Amygdala (tissue), 56 donors: ENCODE data around the gene GAS5.

Experiments used
- DNase-seq, 56 donors: peaks; one replicate each; lab custom pipeline; 2025; lab: John Stamatoyannopoulos, UW

GAS5 gene

DNA sequence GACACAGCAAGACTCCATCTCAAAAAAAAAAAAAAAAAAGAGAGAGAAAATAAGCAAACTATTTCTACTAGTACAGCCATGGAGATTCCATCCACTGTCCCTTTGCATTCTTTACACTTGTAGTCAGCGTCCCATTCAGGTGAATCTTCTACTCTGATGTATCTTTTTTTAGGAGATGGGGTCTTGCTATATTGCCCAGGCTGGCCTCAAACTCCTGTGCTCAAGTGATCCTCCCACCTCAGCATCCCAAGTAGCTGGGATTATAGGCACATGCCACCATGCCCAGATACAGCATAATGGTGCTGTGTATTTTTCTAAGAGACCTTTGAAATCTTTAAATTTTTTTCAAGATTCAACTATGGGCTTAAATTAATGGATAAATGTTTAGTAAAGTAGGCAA is 35.0 kb downstream of the GAS5 start:
- no peak for DNase-seq

DNA sequence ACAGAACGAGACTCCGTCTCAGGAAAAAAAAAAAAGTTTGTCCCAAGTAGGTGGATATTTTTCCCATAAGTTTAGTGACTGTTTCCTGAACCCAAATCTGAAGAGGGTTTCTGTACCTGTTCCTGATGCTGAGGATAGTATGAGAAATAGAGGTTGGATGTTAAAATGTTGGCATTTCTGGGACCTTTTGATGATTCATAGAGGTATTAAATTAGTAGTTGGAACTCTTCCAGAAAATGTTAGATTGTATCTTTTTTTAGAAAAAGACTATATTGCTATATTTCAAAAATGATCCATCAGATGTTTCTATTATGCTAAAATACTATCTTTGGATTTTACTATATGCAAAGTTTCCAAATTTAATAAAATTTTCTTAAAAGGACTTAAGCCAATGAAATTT is 40.2 kb downstream of the GAS5 start:
- DNase-seq, result no peak

DNA sequence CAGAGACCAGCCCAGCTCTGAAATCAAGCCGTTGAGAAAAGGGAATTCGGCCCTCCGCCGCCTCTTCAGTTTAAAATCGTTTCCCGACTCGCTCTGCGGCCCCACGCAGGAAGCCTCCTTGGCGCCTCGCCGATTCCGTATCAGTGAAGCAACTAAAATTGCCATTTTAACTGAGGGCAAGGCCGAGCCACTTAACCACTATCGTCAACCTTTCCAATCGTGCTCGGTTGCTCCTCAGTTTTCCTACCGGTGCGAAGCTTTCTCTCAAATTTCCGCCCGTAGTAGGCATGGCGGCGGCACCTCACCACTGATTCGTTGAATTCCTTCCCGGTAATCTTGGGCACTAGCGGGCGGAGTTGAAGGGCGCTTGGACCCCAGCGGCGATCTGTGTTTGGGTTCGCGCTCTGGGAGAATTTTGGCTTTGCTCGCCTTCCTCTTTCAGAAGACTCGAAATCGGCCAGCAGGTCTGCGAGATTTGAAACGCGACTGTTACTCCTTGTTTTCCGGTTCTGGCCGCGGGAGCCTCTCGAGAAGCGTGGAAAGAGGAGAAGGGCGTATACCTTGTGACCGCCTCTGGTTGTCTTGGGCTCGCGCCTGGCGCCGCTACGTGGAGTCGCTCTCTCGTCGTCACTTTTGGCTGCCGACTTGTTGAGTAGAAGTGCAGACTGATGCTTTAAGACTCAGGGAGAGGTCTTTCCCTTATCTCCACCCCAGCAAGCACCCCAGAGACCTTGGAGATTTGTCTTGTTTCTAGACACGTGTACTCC is 43.3 kb downstream of the GAS5 start, which contains the start of the genes CENPL and DARS2:
Gene CENPL, minus strand, starts transcription at position 569 of the 767 bp plus-strand sequence. CDS start 13,584 bp downstream, outside the sequence.
Gene DARS2, plus strand, starts transcription at position 359 of the 767 bp plus-strand sequence. CDS start 557 bp downstream, outside the sequence.
- peak; percentile 66 to 99 (median 92) for DNase-seq

GRCh38 chr1:173823781-173824314 is 43.9 kb downstream of the GAS5 start:
- no peak for DNase-seq

GRCh38 chr1:173821680-173822079 is 46.1 kb downstream of the GAS5 start:
- no peak for DNase-seq

DNA sequence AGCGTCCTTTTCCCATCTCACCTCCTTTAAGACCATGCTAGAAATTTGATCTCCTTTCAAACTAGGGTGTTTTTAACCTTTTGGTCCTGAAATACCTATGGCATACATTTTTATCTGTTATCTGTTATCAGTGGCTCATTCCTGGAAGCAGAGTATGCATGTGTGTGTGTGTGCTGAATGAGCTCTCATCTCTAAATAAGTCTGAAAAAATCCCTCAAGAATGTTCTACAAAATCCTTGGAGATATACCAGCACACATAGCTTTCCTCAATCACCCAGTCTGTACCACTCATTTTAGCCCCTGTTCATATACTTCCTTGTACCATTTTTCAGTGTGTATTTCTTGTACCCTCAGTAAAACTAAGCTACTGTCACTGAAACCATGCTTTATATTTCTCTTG is 49.3 kb downstream of the GAS5 start:
- DNase-seq, result no peak
